NT2/D1 (cell line): ENCODE data around the gene TMEM132A.
A peak's percentile ranks its signal among the peaks of the same experiment; 100 is the strongest.

Experiments
- DNase-seq: peaks from one replicate; pipeline ENCODE4 v3.0.0-alpha.2; 2011; ENCODE audit warnings: low read depth, low spot score
- H3K27me3 ChIP-seq: 2 replicates; pipeline ENCODE4 v1.6.0; 2011; ENCODE audit warnings: mild to moderate bottlenecking; ENCODE audit not compliant: insufficient read length, insufficient read depth
- H3K36me3 ChIP-seq: 2 replicates; pipeline ENCODE4 v1.6.1; 2011; ENCODE audit warnings: mild to moderate bottlenecking, low read length, mixed read lengths; ENCODE audit not compliant: insufficient read depth, insufficient read length
- H3K4me1 ChIP-seq: 2 replicates; pipeline ENCODE4 v1.5.1; 2011; ENCODE audit not compliant: insufficient read depth, insufficient read length
- H3K4me3 ChIP-seq: 2 replicates; pipeline ENCODE4 v1.5.1; 2011; ENCODE audit warnings: low read depth; ENCODE audit not compliant: insufficient read length
- H3K9ac ChIP-seq: 2 replicates; pipeline ENCODE4 v1.6.0; 2011; ENCODE audit warnings: low read depth; ENCODE audit not compliant: insufficient read length
- H3K9me3 ChIP-seq: 2 replicates; pipeline ENCODE4 v1.5.1; 2011; ENCODE audit warnings: mild to moderate bottlenecking, low read length; ENCODE audit not compliant: insufficient read depth
- SUZ12 ChIP-seq: IDR thresholded peaks from 2 replicates; pipeline ENCODE4 v1.6.1; 2011; ENCODE audit not compliant: insufficient read length, insufficient read depth; ENCODE audit errors: extremely low read depth
- YY1 ChIP-seq: IDR thresholded peaks from 2 replicates; pipeline ENCODE4 v1.6.1; 2011; ENCODE audit not compliant: insufficient read length, insufficient read depth
- ZNF274 ChIP-seq: IDR thresholded peaks from 2 replicates; pipeline ENCODE4 v1.6.1; 2011; ENCODE audit warnings: mild to moderate bottlenecking, low read depth, low read length

Gene TMEM132A

GRCh38 chr11:60897496-60897895, 26.8 kb upstream of the TMEM132A start:
- Histone ChIP-seq H3K9me3 (no peaks in the 10 kb centered on the region), H3K9ac (no peak overlapping the region), H3K36me3 (peaks cover 97% of the 10 kb centered on the region), H3K27me3 (no peaks in the 10 kb centered on the region), H3K4me3 (no peak overlapping the region), H3K4me1 (no peaks in the 10 kb centered on the region)
- TF ChIP-seq SUZ12 = no peak
- TF ChIP-seq YY1 = no peak
- TF ChIP-seq ZNF274 = no peak
- DNase-seq = no peak

- H3K9me3 ChIP-seq = no peaks in the 10 kb centered on the region
- H3K4me3 ChIP-seq = no peak overlapping the region
- no peaks in the 10 kb centered on the region for H3K27me3 ChIP-seq
- DNase-seq = peak; percentile 40
- H3K36me3 ChIP-seq = peaks cover 98% of the 10 kb centered on the region
- no peaks in the 10 kb centered on the region for H3K4me1 ChIP-seq
- H3K9ac ChIP-seq = no peak overlapping the region
- no peak for TF ChIP-seq YY1
- no peak for TF ChIP-seq ZNF274
- no peak for TF ChIP-seq SUZ12
These were observed 25.0 kb upstream of the TMEM132A start for GRCh38 chr11:60899046-60899936.

GRCh38 chr11:60899977-60900376, 24.3 kb upstream of the TMEM132A start:
- TF ChIP-seq YY1 (no peak), ZNF274 (no peak), SUZ12 (no peak)
- peaks cover 98% of the 10 kb centered on the region for H3K36me3 ChIP-seq

GRCh38 chr11:60900673-60901404, 23.4 kb upstream of the TMEM132A start:
- TF ChIP-seq YY1 (no peak), SUZ12 (no peak), ZNF274 (no peak)
- H3K4me1 ChIP-seq = no peaks in the 10 kb centered on the region
- no peaks in the 10 kb centered on the region for H3K9me3 ChIP-seq
- peaks cover 95% of the 10 kb centered on the region for H3K36me3 ChIP-seq
- no peaks in the 10 kb centered on the region for H3K27me3 ChIP-seq
- no peak overlapping the region for H3K4me3 ChIP-seq
- no peak overlapping the region for H3K9ac ChIP-seq
- DNase-seq = no peak

More at GRCh38 chr11:60899977-60900376, 24.3 kb upstream of the TMEM132A start:
- no peaks in the 10 kb centered on the region for H3K4me1 ChIP-seq
- no peak for DNase-seq
- no peak overlapping the region for H3K9ac ChIP-seq
- no peaks in the 10 kb centered on the region for H3K9me3 ChIP-seq
- no peak overlapping the region for H3K4me3 ChIP-seq
- no peaks in the 10 kb centered on the region for H3K27me3 ChIP-seq

GRCh38 chr11:60902625-60903024, 21.6 kb upstream of the TMEM132A start:
- Histone ChIP-seq H3K9me3 (no peaks in the 10 kb centered on the region), H3K27me3 (peaks cover 6% of the 10 kb centered on the region), H3K36me3 (peaks cover 78% of the 10 kb centered on the region), H3K4me3 (no peak overlapping the region), H3K4me1 (no peaks in the 10 kb centered on the region), H3K9ac (no peak overlapping the region)
- DNase-seq = no peak
- no peak for TF ChIP-seq YY1
- TF ChIP-seq SUZ12 = no peak
- no peak for TF ChIP-seq ZNF274

GRCh38 chr11:60905047-60905446, 19.2 kb upstream of the TMEM132A start:
- Histone ChIP-seq H3K36me3 (peaks cover 55% of the 10 kb centered on the region), H3K27me3 (peaks cover 31% of the 10 kb centered on the region), H3K4me1 (no peaks in the 10 kb centered on the region), H3K9me3 (no peaks in the 10 kb centered on the region), H3K9ac (peak overlapping the region; percentile 97), H3K4me3 (peak overlapping the region; percentile 92)
- no peak for TF ChIP-seq YY1
- TF ChIP-seq ZNF274 = no peak
- no peak for TF ChIP-seq SUZ12
- DNase-seq = no peak

GRCh38 chr11:60905551-60906113, 18.6 kb upstream of the TMEM132A start:
- Histone ChIP-seq H3K9me3 (no peaks in the 10 kb centered on the region), H3K4me1 (no peaks in the 10 kb centered on the region), H3K9ac (peak overlapping the region; percentile 97), H3K36me3 (peaks cover 49% of the 10 kb centered on the region), H3K27me3 (peaks cover 34% of the 10 kb centered on the region), H3K4me3 (peak overlapping the region; percentile 92)
- no peak for DNase-seq
- TF ChIP-seq ZNF274 = no peak
- no peak for TF ChIP-seq YY1
- no peak for TF ChIP-seq SUZ12
